Activated naive CD4-positive, alpha-beta T cell treated with anti-CD3 and anti-CD28 coated beads, Interleukin-2, amount 50 U/mL, for 24 hours (primary cell): Measurements from ENCODE around the gene SCARF2.

Experiments used
- H3K27ac Mint-ChIP-seq: one replicate; pipeline ENCODE4 v1.8.0; 2021; ENCODE audit warnings: mild to moderate bottlenecking, mixed read lengths
- H3K27me3 Mint-ChIP-seq: one replicate; pipeline ENCODE4 v1.8.0; 2021; ENCODE audit warnings: mixed read lengths
- H3K36me3 Mint-ChIP-seq: one replicate; pipeline ENCODE4 v1.8.0; 2021; ENCODE audit warnings: mixed read lengths
- H3K4me1 Mint-ChIP-seq: one replicate; pipeline ENCODE4 v1.8.0; 2021; ENCODE audit warnings: mixed read lengths
- H3K4me3 Mint-ChIP-seq: one replicate; pipeline ENCODE4 v1.8.0; 2021; ENCODE audit warnings: mild to moderate bottlenecking, mixed read lengths
- H3K9me3 Mint-ChIP-seq: one replicate; pipeline ENCODE4 v1.8.0; 2021; ENCODE audit warnings: mixed read lengths

The SCARF2 gene

GRCh38 chr22:20466659-20467379 is 29.2 kb upstream of the SCARF2 start:
- Mint-ChIP-seq H3K27ac (peak overlapping the region; percentile 70), H3K4me3 (no peak overlapping the region), H3K27me3 (no peaks in the 10 kb centered on the region), H3K4me1 (peaks cover 79% of the 10 kb centered on the region), H3K36me3 (peaks cover 7% of the 10 kb centered on the region), H3K9me3 (no peaks in the 10 kb centered on the region)

DNA sequence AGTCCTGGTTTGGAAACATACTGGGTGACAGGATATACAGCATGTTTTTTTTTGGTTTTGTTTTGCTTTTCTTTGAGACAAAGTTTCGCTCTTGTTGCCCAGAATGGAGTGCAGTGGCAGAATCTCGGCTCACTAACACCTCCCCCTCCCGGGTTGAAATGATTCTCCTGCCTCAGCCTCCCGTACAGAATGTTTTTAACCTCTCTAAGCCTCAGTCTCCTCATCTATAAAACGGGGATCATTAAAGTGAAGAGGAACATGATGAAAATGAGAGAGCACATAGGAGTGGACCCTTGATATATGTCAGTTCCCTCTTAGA is 28.1 kb upstream of the SCARF2 start:
- Mint-ChIP-seq H3K4me3 (peak overlapping the region; percentile 62), H3K4me1 (peaks cover 76% of the 10 kb centered on the region), H3K27me3 (no peaks in the 10 kb centered on the region), H3K9me3 (no peaks in the 10 kb centered on the region), H3K36me3 (peaks cover 4% of the 10 kb centered on the region), H3K27ac (peak overlapping the region; percentile 92)

DNA sequence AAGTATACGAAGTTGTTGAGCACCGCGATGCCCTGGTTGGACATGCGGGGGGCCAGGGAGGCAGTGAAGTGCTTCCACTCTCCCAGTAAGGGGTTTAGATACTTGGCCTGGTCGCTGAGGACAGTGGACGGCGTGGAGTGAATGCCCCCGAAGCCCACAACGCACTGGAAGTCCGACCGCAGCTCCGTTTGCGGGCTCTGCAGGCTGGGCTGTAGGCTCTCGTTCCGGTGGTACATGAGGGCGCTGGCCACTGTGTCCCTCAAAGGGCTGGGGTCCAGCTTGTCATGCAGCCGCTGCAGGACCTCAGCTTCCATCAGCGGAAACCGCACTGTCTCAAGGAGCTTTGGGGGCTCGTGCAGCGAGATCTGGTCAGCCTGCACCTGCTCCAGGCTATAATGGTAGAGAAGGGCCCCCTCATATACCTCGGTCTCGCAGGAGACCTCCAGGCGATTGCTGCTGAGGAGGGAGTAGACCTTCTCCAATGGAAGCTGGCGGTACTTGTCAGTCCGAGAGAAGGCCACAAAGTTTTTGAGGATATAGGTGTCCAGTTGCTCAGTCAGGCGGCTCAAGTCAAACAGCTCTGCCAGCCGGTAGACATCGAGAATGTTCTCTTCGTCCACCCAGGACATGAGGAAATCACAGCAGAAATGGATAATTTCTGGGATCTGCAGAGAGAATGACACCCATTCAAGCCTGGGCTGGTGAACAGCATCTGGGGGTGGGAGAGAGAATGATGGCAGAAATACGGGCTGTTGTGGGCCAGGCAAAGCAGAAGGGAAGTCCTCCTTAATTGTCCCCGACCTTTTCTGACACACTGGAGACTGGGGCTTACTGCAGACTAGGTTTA is 27.5 kb upstream of the SCARF2 start:
- Mint-ChIP-seq H3K27ac (peak overlapping the region; percentile 92), H3K27me3 (no peaks in the 10 kb centered on the region), H3K4me3 (peak overlapping the region; percentile 62), H3K9me3 (no peaks in the 10 kb centered on the region), H3K4me1 (peaks cover 74% of the 10 kb centered on the region), H3K36me3 (no peaks in the 10 kb centered on the region)

- Mint-ChIP-seq H3K4me3 (peak overlapping the region; percentile 54), H3K9me3 (no peaks in the 10 kb centered on the region), H3K27ac (peak overlapping the region; percentile 95), H3K4me1 (peaks cover 76% of the 10 kb centered on the region), H3K27me3 (no peaks in the 10 kb centered on the region), H3K36me3 (no peaks in the 10 kb centered on the region)
These were observed 26.5 kb upstream of the SCARF2 start for GRCh38 chr22:20464096-20464614.

DNA sequence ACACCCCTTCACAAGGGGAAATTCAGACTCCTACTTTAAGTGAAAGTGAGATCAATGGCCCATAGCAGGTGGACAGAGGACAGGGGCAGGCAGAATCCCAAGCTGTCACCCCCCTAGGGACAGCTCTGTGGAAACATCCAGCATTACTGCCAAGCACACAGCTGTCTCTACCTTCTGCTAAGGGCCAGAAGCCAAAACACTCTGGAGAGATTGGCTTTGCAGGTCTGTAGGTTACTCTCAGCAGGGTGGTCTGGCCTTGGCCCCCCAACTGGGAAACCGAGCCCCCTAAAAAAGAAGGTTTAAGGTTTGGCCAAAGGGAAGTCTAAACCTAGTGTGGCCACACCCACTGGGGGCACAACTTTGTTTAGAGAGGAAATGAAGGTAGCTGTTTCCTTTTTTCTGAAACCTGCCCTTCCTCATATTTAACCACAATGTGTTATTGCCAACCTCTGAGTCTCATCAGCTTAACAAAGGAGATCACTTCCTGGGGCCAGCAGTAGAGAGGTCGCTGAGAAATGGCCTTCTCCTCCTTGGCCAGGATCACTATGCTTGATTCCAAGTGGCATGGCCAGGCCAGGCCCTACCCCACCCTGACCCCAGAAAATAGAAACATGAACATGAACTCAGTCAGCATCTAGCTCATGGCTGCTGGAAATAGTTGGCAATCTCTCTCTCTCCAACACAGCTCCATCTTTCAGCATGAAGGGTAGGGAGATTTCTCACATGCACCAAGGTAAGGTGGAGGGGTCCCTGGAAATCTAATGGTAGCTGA is 25.9 kb upstream of the SCARF2 start:
- peak overlapping the region; percentile 54 for H3K4me3 Mint-ChIP-seq
- no peaks in the 10 kb centered on the region for H3K36me3 Mint-ChIP-seq
- H3K9me3 Mint-ChIP-seq = no peaks in the 10 kb centered on the region
- H3K27ac Mint-ChIP-seq = peak overlapping the region; percentile 95
- H3K4me1 Mint-ChIP-seq = peaks cover 76% of the 10 kb centered on the region
- H3K27me3 Mint-ChIP-seq = no peaks in the 10 kb centered on the region

DNA sequence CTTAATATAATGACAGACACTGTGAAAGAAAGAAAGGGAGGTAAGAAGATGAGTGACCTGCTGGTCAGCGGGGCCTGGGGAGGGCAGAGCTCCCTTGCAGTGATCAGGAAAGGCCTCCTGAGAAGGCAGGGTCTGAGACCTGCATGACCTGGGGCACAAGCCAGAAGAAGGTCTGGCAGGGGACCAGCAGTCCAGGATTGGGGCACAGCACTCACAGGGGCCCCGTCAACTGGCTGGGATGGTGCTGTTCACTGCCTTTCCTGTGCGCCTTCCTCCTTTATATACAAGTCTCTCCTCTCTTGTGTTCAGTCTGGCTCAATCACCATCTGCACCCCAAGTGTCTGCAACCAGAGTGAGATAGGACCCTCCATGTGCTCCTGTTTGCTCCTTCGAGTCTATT is 22.2 kb upstream of the SCARF2 start:
- peaks cover 58% of the 10 kb centered on the region for H3K4me1 Mint-ChIP-seq

GRCh38 chr22:20459152-20459542 is 21.5 kb upstream of the SCARF2 start:
- Mint-ChIP-seq H3K27me3 (no peaks in the 10 kb centered on the region), H3K36me3 (peaks cover 2% of the 10 kb centered on the region), H3K9me3 (no peaks in the 10 kb centered on the region), H3K27ac (peak overlapping the region; percentile 14), H3K4me3 (no peak overlapping the region), H3K4me1 (peaks cover 54% of the 10 kb centered on the region)

More for the DNA sequence above, 22.2 kb upstream of the SCARF2 start:
- Mint-ChIP-seq H3K9me3 (no peaks in the 10 kb centered on the region), H3K4me3 (no peak overlapping the region), H3K27ac (peak overlapping the region; percentile 14), H3K36me3 (no peaks in the 10 kb centered on the region), H3K27me3 (no peaks in the 10 kb centered on the region)

- H3K9me3 Mint-ChIP-seq = no peaks in the 10 kb centered on the region
- peaks cover 2% of the 10 kb centered on the region for H3K36me3 Mint-ChIP-seq
- H3K27me3 Mint-ChIP-seq = no peaks in the 10 kb centered on the region
- H3K27ac Mint-ChIP-seq = no peak overlapping the region
- H3K4me3 Mint-ChIP-seq = no peak overlapping the region
- H3K4me1 Mint-ChIP-seq = peaks cover 49% of the 10 kb centered on the region
These were observed 21.0 kb upstream of the SCARF2 start for GRCh38 chr22:20458530-20459151.

DNA sequence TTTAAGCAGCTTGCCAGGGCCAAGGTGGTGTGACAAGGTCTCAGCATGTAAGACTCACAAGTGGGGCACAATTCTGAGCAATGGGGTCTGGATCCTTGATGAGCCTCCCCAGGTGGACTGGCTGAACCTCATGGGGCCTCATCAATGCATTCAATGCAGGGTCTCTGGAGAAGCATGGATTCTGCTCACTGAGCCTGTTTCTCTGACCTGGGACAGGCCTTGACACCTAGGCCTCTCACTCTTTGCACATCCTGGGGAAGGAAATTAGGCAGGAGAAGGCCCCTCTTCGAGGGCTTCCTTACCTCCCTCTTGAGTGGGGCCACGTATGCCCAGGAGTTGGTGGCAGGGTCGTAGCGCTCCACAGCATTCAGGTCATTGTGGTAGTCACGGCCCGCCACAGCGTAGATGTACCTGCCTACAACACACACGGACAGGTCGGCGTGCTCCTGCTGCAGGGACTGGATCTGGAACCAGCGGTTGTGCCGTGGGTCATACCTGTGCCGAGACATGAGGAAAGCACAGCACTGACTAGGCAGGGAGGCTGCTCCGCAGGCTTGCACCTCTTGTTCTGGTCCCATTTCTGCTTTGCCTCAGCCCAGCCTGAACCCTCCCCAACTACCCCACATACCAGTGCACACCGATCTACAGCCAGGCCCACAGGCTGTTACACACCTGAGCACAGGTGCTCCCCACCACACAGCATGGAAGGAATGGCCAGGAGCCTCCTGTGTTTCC is 20.0 kb upstream of the SCARF2 start:
- H3K4me1 Mint-ChIP-seq = peaks cover 39% of the 10 kb centered on the region
- no peak overlapping the region for H3K4me3 Mint-ChIP-seq
- H3K27me3 Mint-ChIP-seq = no peaks in the 10 kb centered on the region
- H3K27ac Mint-ChIP-seq = no peak overlapping the region
- peaks cover 2% of the 10 kb centered on the region for H3K36me3 Mint-ChIP-seq
- H3K9me3 Mint-ChIP-seq = no peaks in the 10 kb centered on the region

DNA sequence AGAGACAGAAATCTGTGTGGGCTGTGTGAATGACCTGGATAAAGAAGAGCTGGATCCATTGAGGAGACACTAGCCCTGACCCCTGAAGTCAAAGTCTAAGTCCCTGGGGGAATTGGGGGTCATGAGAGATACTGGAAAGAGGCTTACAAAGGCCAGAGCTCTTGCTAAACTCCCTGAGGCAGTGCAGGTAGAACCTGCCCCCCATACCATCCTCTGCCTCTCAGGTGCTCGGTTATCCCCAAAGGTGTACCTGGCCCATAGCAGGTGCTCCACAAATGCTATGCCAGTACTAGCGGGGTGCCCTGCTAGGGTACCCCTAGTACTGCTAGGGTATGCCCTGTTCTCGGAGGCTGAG is 19.1 kb upstream of the SCARF2 start:
- H3K27me3 Mint-ChIP-seq = no peaks in the 10 kb centered on the region
- no peaks in the 10 kb centered on the region for H3K9me3 Mint-ChIP-seq
- H3K36me3 Mint-ChIP-seq = peaks cover 2% of the 10 kb centered on the region
- H3K4me1 Mint-ChIP-seq = peaks cover 36% of the 10 kb centered on the region
- peak overlapping the region; percentile 17 for H3K27ac Mint-ChIP-seq
- H3K4me3 Mint-ChIP-seq = no peak overlapping the region

GRCh38 chr22:20456064-20456721 is 18.6 kb upstream of the SCARF2 start:
- Mint-ChIP-seq H3K27me3 (no peaks in the 10 kb centered on the region), H3K27ac (peak overlapping the region; percentile 17), H3K9me3 (no peaks in the 10 kb centered on the region), H3K4me1 (peaks cover 36% of the 10 kb centered on the region), H3K36me3 (peaks cover 2% of the 10 kb centered on the region), H3K4me3 (no peak overlapping the region)

- Mint-ChIP-seq H3K36me3 (peaks cover 2% of the 10 kb centered on the region), H3K9me3 (no peaks in the 10 kb centered on the region), H3K27me3 (no peaks in the 10 kb centered on the region), H3K4me1 (peaks cover 30% of the 10 kb centered on the region), H3K27ac (peak overlapping the region; percentile 9), H3K4me3 (no peak overlapping the region)
These were observed 18.1 kb upstream of the SCARF2 start for GRCh38 chr22:20455709-20456063.

- Mint-ChIP-seq H3K4me1 (peaks cover 14% of the 10 kb centered on the region), H3K4me3 (no peak overlapping the region), H3K36me3 (peaks cover 2% of the 10 kb centered on the region), H3K9me3 (no peaks in the 10 kb centered on the region), H3K27me3 (no peaks in the 10 kb centered on the region), H3K27ac (no peak overlapping the region)
These were observed 15.6 kb upstream of the SCARF2 start for GRCh38 chr22:20453222-20453621.

DNA sequence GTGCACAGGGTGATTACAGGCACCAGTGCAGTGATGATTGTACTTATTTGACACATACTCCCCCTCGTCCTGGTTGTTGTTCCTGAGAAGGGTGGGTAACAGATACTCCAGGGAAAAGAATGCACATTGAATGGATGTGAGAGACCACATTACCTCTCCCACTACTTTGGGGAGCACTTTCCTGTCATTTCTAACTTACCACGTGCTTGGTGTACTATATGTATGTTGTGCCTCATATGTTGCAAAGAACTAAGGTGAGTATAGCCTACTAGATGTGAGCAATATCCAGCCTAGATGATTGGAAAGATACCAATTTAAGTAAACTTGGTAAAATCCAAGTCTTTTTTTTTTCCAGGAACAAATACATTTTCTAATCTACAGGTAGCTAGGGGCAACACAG is 14.3 kb upstream of the SCARF2 start:
- Mint-ChIP-seq H3K4me1 (peaks cover 14% of the 10 kb centered on the region), H3K27me3 (no peaks in the 10 kb centered on the region), H3K9me3 (no peaks in the 10 kb centered on the region), H3K36me3 (peaks cover 2% of the 10 kb centered on the region), H3K4me3 (no peak overlapping the region), H3K27ac (no peak overlapping the region)
